Head of caudate nucleus (tissue), 42 donors: ENCODE data around the gene ADAT2.
A peak's percentile ranks its signal among the peaks of the same experiment; 100 is the strongest.

Source experiments
- DNase-seq, 42 donors: peaks; one replicate each; pipeline versions ENCODE4 v3.0.0 to v3.0.0-alpha.2; 2020 to 2021; ENCODE audit warnings: mixed read lengths in 7 of 42
- intact Hi-C: fragments of 100-400 bp; cut with DNase I; formaldehyde crosslinking; loops from one replicate; pipeline ENCODE4 v1.15.0; 2022

The ADAT2 gene

GRCh38 chr6:143443096-143443495 lies 7.4 kb downstream of the ADAT2 start:
- intact Hi-C loops: no loop called here
- no peak for DNase-seq

- DNase-seq: no peak
- intact Hi-C loops: no loop called here
These were observed 8.6 kb downstream of the ADAT2 start for GRCh38 chr6:143441680-143442545.

- no peak for DNase-seq
- intact Hi-C loops: no loop called here
These were observed 9.5 kb downstream of the ADAT2 start for GRCh38 chr6:143441010-143441409.

- no peak for DNase-seq
- intact Hi-C loops: no loop called here
These were observed 17.9 kb downstream of the ADAT2 start for GRCh38 chr6:143432588-143432987.

- no peak for DNase-seq
- intact Hi-C loops: no loop called here
These were observed 19.3 kb downstream of the ADAT2 start for GRCh38 chr6:143431226-143431625.

GRCh38 chr6:143429970-143430369 lies 20.5 kb downstream of the ADAT2 start:
- no peak for DNase-seq
- intact Hi-C loops: loop anchor here (5.0 to 10.0 kb wide), 3 partner anchors 405 to 955 kb away; no protein-coding TSS in a partner anchor

- intact Hi-C loops: loop anchor here (5.0 to 10.0 kb wide), 3 partner anchors 402 to 952 kb away; no protein-coding TSS in a partner anchor
- DNase-seq: peak; percentile 62 to 90 (median 80)
These were observed 23.2 kb downstream of the ADAT2 start for GRCh38 chr6:143427109-143427817.

- intact Hi-C loops: loop anchor here (5.0 to 10.0 kb wide), 3 partner anchors 401 to 951 kb away; no protein-coding TSS in a partner anchor
- no peak for DNase-seq
These were observed 24.5 kb downstream of the ADAT2 start for GRCh38 chr6:143426026-143426425.

- intact Hi-C loops: no loop called here
- no peak for DNase-seq
These were observed 31.0 kb downstream of the ADAT2 start for GRCh38 chr6:143419526-143419925.

GRCh38 chr6:143414769-143415168 lies 35.7 kb downstream of the ADAT2 start:
- intact Hi-C loops: no loop called here
- DNase-seq: no peak

GRCh38 chr6:143410859-143411270 lies 39.6 kb downstream of the ADAT2 start:
- DNase-seq: no peak
- intact Hi-C loops: no loop called here

- intact Hi-C loops: no loop called here
- no peak for DNase-seq
These were observed 41.7 kb downstream of the ADAT2 start for GRCh38 chr6:143408787-143409162.

GRCh38 chr6:143408151-143408786 lies 42.2 kb downstream of the ADAT2 start:
- intact Hi-C loops: no loop called here
- no peak for DNase-seq

- intact Hi-C loops: no loop called here
These were observed 43.8 kb downstream of the ADAT2 start for GRCh38 chr6:143406673-143407072.

GRCh38 chr6:143405373-143406154 lies 44.9 kb downstream of the ADAT2 start:
- intact Hi-C loops: no loop called here
- no peak for DNase-seq

More at GRCh38 chr6:143406673-143407072, 43.8 kb downstream of the ADAT2 start:
- DNase-seq: no peak

- DNase-seq: no peak
- intact Hi-C loops: no loop called here
These were observed 47.7 kb downstream of the ADAT2 start for GRCh38 chr6:143402721-143403336.

GRCh38 chr6:143401636-143402370 lies 48.7 kb downstream of the ADAT2 start:
- intact Hi-C loops: no loop called here
- DNase-seq: no peak

- intact Hi-C loops: no loop called here
- DNase-seq: no peak
These were observed 49.4 kb downstream of the ADAT2 start for GRCh38 chr6:143401068-143401446.
